Kidney epithelial cell (primary cell): ENCODE measurements around the gene MYO7A. TPM values are rescaled to one million over a fixed set of nuclear protein-coding genes. Genes with fewer than 3 reads are reported as not detected.

Source experiments
- DNase-seq: peaks from one replicate; pipeline ENCODE4 v3.0.0-alpha.2; 2010; ENCODE audit warnings: low read depth
- H3K27me3 ChIP-seq: 2 replicates; pipeline ENCODE4 v1.6.0; 2011; ENCODE audit warnings: low read length; ENCODE audit not compliant: control insufficient read depth, insufficient read depth
- H3K36me3 ChIP-seq: 2 replicates; pipeline ENCODE4 v1.5.1; 2011; ENCODE audit warnings: low read length; ENCODE audit not compliant: control insufficient read depth, insufficient read depth
- H3K4me3 ChIP-seq: 2 replicates; pipeline ENCODE4 v1.5.1; 2011; ENCODE audit warnings: low read depth, mild to moderate bottlenecking, control low read depth, low read length
- CTCF ChIP-seq: IDR thresholded peaks from 2 replicates; pipeline ENCODE4 v1.5.1; 2011; ENCODE audit warnings: mild to moderate bottlenecking, moderate library complexity, low read length, control low read depth, inconsistent platforms; ENCODE audit not compliant: insufficient read depth, poor library complexity, severe bottlenecking
- total RNA-seq: library from RNA; depleted of rRNA; stranded (reverse); fragments of >200 nt; gene quantifications from 2 replicates; pipeline ENCODE4 v1.2.3, GENCODE V29; 2015

Gene MYO7A
- total RNA-seq, 1 donor from 2014 or later: 0.17 TPM

GRCh38 chr11:77113382-77114088 lies 14.5 kb upstream of the MYO7A start:
- H3K36me3 ChIP-seq: no peaks in the 10 kb centered on the region
- no peak overlapping the region for H3K4me3 ChIP-seq
- no peaks in the 10 kb centered on the region for H3K27me3 ChIP-seq
- TF ChIP-seq CTCF: peak; percentile 79
- no peak for DNase-seq

GRCh38 chr11:77114089-77114463 lies 14.0 kb upstream of the MYO7A start:
- TF ChIP-seq CTCF: no peak
- DNase-seq: no peak
- Histone ChIP-seq H3K27me3 (no peaks in the 10 kb centered on the region), H3K4me3 (no peak overlapping the region), H3K36me3 (no peaks in the 10 kb centered on the region)

GRCh38 chr11:77115181-77115611 lies 12.8 kb upstream of the MYO7A start:
- H3K4me3 ChIP-seq: no peak overlapping the region
- no peak for DNase-seq
- TF ChIP-seq CTCF: peak; percentile 14
- no peaks in the 10 kb centered on the region for H3K27me3 ChIP-seq
- H3K36me3 ChIP-seq: no peaks in the 10 kb centered on the region

GRCh38 chr11:77115956-77116355 lies 12.1 kb upstream of the MYO7A start:
- no peak for DNase-seq
- TF ChIP-seq CTCF: no peak
- Histone ChIP-seq H3K27me3 (no peaks in the 10 kb centered on the region), H3K36me3 (no peaks in the 10 kb centered on the region), H3K4me3 (no peak overlapping the region)

- Histone ChIP-seq H3K27me3 (no peaks in the 10 kb centered on the region), H3K4me3 (no peak overlapping the region), H3K36me3 (no peaks in the 10 kb centered on the region)
- TF ChIP-seq CTCF: no peak
- no peak for DNase-seq
Measured at GRCh38 chr11:77117492-77117891, 10.6 kb upstream of the MYO7A start.

- DNase-seq: no peak
- Histone ChIP-seq H3K36me3 (no peaks in the 10 kb centered on the region), H3K27me3 (no peaks in the 10 kb centered on the region), H3K4me3 (no peak overlapping the region)
- no peak for TF ChIP-seq CTCF
Measured at GRCh38 chr11:77118086-77118485, 10.0 kb upstream of the MYO7A start.
